ENCODE results near the gene TTYH2. TPM values are rescaled to one million over a fixed set of nuclear protein-coding genes. Genes with fewer than 3 reads are reported as not detected.

TTYH2 gene
- total RNA-seq, 1 donor from 2014 or later: 7.4 TPM

DNA sequence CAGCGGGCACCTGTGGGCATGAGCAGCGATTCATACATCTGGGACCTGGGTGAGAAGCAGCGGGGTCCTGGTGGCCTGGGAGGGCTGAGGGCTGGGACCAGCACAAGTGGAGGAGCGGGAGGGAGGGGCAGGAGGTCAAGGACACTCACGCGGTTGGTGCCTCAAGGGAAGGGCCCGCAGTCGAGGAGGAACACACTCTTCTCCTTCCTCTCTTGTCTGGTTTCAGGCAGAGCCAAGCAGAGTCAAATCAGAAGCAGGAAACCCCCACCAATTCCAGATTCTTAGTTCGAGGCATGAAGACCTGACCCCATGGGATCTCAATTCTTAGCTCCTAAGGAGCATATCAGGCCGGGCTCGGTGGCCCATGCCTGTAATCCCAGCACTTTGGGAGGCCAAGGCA lies 76.3 kb downstream of the TTYH2 start:
- no peak overlapping the region for H3K27ac ChIP-seq
- H3K4me3 ChIP-seq: no peak overlapping the region
- H3K36me3 ChIP-seq: no peaks in the 10 kb centered on the region
- DNase-seq (no peak), ATAC-seq (peak; percentile 47)
- H3K9me3 ChIP-seq: no peaks in the 10 kb centered on the region
- H3K27me3 ChIP-seq: no peaks in the 10 kb centered on the region
- intact Hi-C loops (cut with DNase I): no loop called here
- TF ChIP-seq, protein P1, sequence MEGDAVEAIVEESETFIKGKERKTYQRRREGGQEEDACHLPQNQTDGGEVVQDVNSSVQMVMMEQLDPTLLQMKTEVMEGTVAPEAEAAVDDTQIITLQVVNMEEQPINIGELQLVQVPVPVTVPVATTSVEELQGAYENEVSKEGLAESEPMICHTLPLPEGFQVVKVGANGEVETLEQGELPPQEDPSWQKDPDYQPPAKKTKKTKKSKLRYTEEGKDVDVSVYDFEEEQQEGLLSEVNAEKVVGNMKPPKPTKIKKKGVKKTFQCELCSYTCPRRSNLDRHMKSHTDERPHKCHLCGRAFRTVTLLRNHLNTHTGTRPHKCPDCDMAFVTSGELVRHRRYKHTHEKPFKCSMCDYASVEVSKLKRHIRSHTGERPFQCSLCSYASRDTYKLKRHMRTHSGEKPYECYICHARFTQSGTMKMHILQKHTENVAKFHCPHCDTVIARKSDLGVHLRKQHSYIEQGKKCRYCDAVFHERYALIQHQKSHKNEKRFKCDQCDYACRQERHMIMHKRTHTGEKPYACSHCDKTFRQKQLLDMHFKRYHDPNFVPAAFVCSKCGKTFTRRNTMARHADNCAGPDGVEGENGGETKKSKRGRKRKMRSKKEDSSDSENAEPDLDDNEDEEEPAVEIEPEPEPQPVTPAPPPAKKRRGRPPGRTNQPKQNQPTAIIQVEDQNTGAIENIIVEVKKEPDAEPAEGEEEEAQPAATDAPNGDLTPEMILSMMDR (IDR thresholded peaks at IDR 0.05): no peak
- no peaks in the 10 kb centered on the region for H3K4me1 ChIP-seq

DNA sequence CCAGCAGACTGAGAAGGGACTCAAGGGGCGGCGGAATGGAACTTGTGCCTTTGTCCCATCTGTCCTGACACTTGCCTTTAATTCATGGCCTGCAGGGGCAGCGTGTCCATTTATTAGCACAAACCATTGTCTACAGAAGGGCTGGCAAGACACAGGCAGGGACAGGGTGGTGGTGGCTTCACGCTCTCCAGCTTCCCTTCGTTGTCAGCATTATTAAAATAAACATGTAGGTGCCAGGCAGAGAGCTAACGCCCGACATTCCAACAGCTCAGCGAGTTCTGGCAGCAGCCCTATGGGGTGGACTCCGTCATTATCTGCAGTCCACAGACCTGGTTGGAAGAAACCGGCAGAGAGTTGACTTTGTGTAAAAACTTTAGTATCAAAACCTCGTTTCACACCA lies 77.0 kb downstream of the TTYH2 start:
- TF ChIP-seq, protein P1 (IDR thresholded peaks at IDR 0.05): no peak
- no peaks in the 10 kb centered on the region for H3K9me3 ChIP-seq
- H3K27me3 ChIP-seq: no peaks in the 10 kb centered on the region
- H3K27ac ChIP-seq: no peak overlapping the region
- no peak overlapping the region for H3K4me3 ChIP-seq
- H3K36me3 ChIP-seq: no peaks in the 10 kb centered on the region
- ATAC-seq (no peak), DNase-seq (no peak)
- intact Hi-C loops (cut with DNase I): no loop called here
- H3K4me1 ChIP-seq: no peaks in the 10 kb centered on the region

DNA sequence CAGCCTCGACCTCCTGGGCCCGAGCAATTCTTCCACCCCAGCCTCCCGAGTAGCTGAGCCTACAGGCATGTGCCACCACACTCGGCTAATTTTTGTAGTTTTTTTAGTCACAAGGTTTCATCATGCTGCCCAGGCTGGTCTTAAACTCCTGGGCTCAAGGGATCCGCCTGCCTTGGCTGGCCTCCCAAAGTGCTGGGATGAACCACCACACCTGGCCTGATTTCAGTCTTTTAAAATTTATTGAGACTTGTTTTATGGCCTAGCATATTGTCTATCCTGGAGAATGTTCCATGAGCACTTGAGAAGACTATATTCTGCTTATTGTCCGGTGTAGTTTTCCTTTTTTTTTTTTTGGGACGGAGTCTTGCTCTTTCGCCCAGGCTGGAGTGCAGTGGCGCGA lies 79.1 kb downstream of the TTYH2 start:
- intact Hi-C loops (cut with DNase I): no loop called here
- DNase-seq: no peak
- H3K27ac ChIP-seq: no peak overlapping the region
- no peak for ATAC-seq
- H3K9me3 ChIP-seq: no peaks in the 10 kb centered on the region
- no peaks in the 10 kb centered on the region for H3K27me3 ChIP-seq
- no peaks in the 10 kb centered on the region for H3K36me3 ChIP-seq
- no peaks in the 10 kb centered on the region for H3K4me1 ChIP-seq
- TF ChIP-seq, protein P1 (IDR thresholded peaks at IDR 0.05): no peak
- no peak overlapping the region for H3K4me3 ChIP-seq

DNA sequence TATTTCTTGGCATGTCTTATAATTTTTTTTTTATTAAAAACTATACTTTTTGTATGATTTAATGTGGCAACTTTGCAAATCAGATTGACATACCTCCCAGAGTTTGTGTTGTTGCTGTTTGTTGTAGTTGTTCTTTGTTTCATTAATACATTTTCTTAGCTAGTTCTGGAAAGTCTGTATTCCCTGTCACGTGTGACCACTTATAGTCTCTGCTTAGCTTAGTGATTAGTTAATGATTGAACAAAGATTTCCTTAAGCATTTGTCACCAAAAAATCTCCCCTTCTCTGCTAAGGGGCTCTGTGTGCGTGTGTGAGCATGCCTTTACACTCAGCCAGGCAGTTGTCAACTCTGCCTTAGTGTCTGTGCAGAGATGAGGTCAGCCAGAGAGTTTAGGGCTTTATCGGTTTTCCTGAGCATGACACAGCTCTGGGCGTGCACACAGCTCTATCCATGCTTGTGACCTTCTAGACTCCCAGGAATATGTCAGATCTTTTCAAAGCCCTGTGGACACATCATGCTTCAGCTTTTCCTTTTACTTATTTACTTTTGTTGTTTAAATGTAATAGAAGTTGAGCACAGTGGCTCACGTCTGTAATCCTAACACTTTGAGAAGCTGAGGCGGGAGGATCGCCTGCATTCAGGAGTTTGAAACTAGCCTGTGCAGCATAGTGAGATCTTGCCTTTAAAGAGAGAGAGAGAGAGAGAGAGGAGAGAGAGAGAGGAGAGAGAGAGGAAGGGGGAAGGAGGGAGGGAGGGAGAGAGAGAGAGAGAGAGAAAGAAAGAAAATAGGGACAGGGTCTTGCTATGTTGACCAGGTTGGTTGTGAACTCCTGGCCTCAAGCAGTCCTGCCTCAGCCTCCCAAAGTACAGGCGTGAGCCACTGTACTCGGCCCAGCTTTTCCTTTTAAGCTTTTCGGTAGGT lies 82.5 kb downstream of the TTYH2 start:
- Histone ChIP-seq H3K4me1 (no peaks in the 10 kb centered on the region), H3K4me3 (no peak overlapping the region), H3K9me3 (no peaks in the 10 kb centered on the region), H3K27ac (no peak overlapping the region), H3K27me3 (peaks cover 13% of the 10 kb centered on the region), H3K36me3 (no peaks in the 10 kb centered on the region)
- intact Hi-C loops (cut with DNase I): loop anchor here (5.0 kb wide), 1 partner anchor 84 kb away; the partner anchor contains the start of gene TTYH2
- TF ChIP-seq, protein P1 (IDR thresholded peaks at IDR 0.05): no peak
- DNase-seq (no peak), ATAC-seq (peak; percentile 49)

DNA sequence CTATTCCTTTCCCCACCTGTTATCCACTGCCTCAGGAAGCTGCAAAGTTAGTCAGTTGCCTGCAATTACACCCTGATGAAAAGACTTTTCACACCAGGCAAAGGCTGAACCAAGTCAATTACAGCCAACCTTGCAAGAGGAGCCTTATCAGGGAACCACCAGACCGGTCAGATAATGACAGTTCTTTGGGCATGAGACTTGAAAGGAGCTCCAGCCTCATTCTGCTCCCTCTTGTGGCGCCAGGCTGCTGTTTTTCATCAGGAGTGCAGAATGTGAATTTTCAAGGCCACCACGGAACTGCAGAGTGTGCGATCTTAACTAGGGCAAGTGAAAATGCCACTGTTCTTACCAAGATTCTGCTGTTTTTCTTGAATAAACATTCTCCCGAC lies 83.2 kb downstream of the TTYH2 start:
- Histone ChIP-seq H3K4me3 (no peak overlapping the region), H3K36me3 (no peaks in the 10 kb centered on the region), H3K27ac (no peak overlapping the region), H3K9me3 (no peaks in the 10 kb centered on the region), H3K27me3 (peaks cover 15% of the 10 kb centered on the region), H3K4me1 (no peaks in the 10 kb centered on the region)
- DNase-seq (no peak), ATAC-seq (peak; percentile 82)
- TF ChIP-seq, protein P1 (IDR thresholded peaks at IDR 0.05): peak; percentile 58
- intact Hi-C loops (cut with DNase I): loop anchor here (5.0 kb wide), 1 partner anchor 84 kb away; the partner anchor contains the start of gene TTYH2

Measured in upper lobe of right lung (tissue), 1 donor.